ENCODE results near the gene TMCC3.

GRCh38 chr12:94597268-94597667 is 53.1 kb downstream of the TMCC3 start:
- TF ChIP-seq EZH2 (IDR thresholded peaks at IDR 0.05; ENCODE audit: insufficient read depth, poor library complexity, severe bottlenecking) (no peak), EZH2phosphoT487 (IDR thresholded peaks at IDR 0.05; ENCODE audit: insufficient read depth, low read depth) (no peak)
